ENCODE data around the gene APBA3. TPM values are rescaled to one million over a fixed set of nuclear protein-coding genes. Genes with fewer than 3 reads are reported as not detected.

Gene APBA3
- total RNA-seq, 1 experiment from 2014 or later = 21.4 TPM

DNA sequence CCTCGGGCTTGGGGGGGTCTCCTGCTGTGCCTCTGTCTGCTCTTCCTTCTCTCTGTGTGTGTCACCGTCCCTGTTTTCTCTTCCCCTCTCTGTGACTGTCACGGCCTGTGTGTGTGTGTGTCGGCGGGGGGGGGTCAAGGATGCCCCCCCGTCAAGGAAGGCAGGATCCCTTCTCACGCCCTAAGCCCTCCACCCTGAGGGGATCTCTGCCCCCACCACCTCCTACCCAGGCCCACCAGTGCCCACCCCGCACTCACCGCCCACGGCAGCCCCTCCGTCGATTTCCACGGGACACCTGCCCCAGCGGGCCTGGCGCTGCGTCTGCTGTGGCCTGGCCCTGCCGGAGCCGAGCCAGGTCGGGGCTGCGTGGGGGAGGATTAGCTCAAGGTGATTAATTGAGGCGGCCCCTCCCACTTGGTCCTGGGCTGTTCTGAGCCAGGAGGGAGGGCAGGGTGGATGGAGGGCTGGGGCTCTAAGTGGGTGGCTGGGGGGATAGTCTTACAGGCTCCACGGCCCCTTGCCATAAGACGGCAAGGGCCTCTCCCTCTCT, 10.5 kb upstream of the APBA3 start, which contains the start of gene RAX2:
Gene RAX2 (minus strand): TSS at position 323 of the 550 bp plus-strand sequence. CDS start 486 bp downstream, outside the sequence.
- POLR2A ChIA-PET (ENCODE audit: unreplicated experiment) = no interaction called here
- CTCF ChIA-PET = no interaction called here
- Histone ChIP-seq H3K4me2 (ENCODE audit: low read length) (no peak within 1 kb of the TSS), H3K27me3 (ENCODE audit: low read length) (no peaks in the 10 kb centered on the region), H3K79me2 (ENCODE audit: low read length) (no peaks in the 10 kb centered on the region), H2AFZ (ENCODE audit: low read length) (no peak within 1 kb of the TSS), H3F3A (ENCODE audit: low read length, unreplicated experiment) (no peaks in the 10 kb centered on the region), H3K9me2 (replicated peaks; ENCODE audit: low read length) (no peaks in the 10 kb centered on the region), H4K20me1 (ENCODE audit: low read length) (no peaks in the 10 kb centered on the region), H3K9me3 (ENCODE audit: low read length) (no peaks in the 10 kb centered on the region), H3K4me3 (ENCODE audit: low read length) (no peak within 1 kb of the TSS), H3K9ac (ENCODE audit: low read length) (no peak within 1 kb of the TSS), H3K36me3 (ENCODE audit: low read depth, low read length) (no peaks in the 10 kb centered on the region), H3K4me1 (ENCODE audit: insufficient read depth, low read length) (no peaks in the 10 kb centered on the region), H3K27ac (ENCODE audit: low read length) (no peak within 1 kb of the TSS)
- no peak for TF ChIP-seq EZH2 (IDR thresholded peaks at IDR 0.05; ENCODE audit: low read length, unreplicated experiment)
- TF ChIP-seq, protein P1, sequence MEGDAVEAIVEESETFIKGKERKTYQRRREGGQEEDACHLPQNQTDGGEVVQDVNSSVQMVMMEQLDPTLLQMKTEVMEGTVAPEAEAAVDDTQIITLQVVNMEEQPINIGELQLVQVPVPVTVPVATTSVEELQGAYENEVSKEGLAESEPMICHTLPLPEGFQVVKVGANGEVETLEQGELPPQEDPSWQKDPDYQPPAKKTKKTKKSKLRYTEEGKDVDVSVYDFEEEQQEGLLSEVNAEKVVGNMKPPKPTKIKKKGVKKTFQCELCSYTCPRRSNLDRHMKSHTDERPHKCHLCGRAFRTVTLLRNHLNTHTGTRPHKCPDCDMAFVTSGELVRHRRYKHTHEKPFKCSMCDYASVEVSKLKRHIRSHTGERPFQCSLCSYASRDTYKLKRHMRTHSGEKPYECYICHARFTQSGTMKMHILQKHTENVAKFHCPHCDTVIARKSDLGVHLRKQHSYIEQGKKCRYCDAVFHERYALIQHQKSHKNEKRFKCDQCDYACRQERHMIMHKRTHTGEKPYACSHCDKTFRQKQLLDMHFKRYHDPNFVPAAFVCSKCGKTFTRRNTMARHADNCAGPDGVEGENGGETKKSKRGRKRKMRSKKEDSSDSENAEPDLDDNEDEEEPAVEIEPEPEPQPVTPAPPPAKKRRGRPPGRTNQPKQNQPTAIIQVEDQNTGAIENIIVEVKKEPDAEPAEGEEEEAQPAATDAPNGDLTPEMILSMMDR (conservative IDR thresholded peaks at IDR 0.05; ENCODE audit: low read depth, low read length) = no peak
- no peak for TF ChIP-seq EZH2phosphoT487 (IDR thresholded peaks at IDR 0.05; ENCODE audit: borderline replicate concordance, low read length)
- DNase-seq (no peak), ATAC-seq (no peak)
- intact Hi-C loops (cut with micrococcal nuclease) = no loop called here
- BruUV-seq (replicated peaks) = no TSS peak

DNA sequence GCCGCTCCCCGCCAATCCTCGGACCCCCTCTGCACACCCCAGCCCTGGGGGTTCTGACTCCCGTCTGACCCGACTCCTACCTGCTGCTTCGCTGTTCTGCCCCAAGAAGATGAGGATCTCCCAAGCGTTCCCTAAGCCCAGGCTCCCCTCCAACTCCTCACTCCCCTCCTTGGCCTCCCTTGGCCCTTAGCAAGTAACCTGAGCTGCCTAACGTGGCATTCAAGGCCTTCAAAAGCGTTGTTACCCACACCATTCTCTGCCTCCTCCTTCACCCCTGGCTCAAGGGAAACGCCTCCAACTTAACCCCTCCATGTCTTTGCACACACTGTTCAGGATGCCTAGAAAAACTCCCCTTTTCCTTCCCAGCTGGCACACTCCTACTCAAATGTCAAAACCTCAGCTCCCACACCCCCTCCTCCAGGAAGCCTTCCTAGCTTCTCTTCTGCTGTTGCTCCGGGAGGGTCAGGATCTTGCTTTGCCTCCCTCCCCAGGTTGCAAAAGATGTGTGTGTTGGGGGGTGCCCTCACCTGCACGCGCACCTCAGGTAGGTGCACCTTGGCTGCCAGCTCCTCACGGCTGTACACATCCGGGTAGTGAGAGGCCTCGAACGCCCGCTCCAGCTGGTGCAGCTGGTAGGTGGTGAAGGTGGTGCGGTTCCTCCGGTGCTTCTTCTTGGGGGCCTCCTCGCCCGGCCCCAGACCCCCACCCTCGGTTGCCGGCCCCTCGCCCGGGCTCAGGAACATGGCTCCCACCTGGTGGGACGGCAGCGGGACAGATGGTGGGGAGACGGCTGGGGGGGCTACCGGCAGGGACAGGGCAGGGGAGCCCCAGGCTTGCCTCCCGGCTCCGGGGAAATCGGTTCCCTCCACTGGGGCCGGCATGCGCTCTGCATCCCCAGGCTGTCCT, 9.8 kb upstream of the APBA3 start:
- H3F3A ChIP-seq (ENCODE audit: low read length, unreplicated experiment) = no peaks in the 10 kb centered on the region
- no peaks in the 10 kb centered on the region for H3K36me3 ChIP-seq (ENCODE audit: low read depth, low read length)
- H2AFZ ChIP-seq (ENCODE audit: low read length) = no peak overlapping the region
- H3K9me3 ChIP-seq (ENCODE audit: low read length) = no peaks in the 10 kb centered on the region
- H3K9ac ChIP-seq (ENCODE audit: low read length) = no peak overlapping the region
- no peaks in the 10 kb centered on the region for H4K20me1 ChIP-seq (ENCODE audit: low read length)
- no peaks in the 10 kb centered on the region for H3K27me3 ChIP-seq (ENCODE audit: low read length)
- intact Hi-C loops (cut with micrococcal nuclease) = no loop called here
- no TSS peak for BruUV-seq (replicated peaks)
- ATAC-seq = no peak
- H3K4me1 ChIP-seq (ENCODE audit: insufficient read depth, low read length) = no peaks in the 10 kb centered on the region
- H3K4me3 ChIP-seq (ENCODE audit: low read length) = no peak overlapping the region
- TF ChIP-seq EZH2 (IDR thresholded peaks at IDR 0.05; ENCODE audit: low read length, unreplicated experiment) = no peak
- TF ChIP-seq EZH2phosphoT487 (IDR thresholded peaks at IDR 0.05; ENCODE audit: borderline replicate concordance, low read length) = no peak
- TF ChIP-seq, protein P1 (conservative IDR thresholded peaks at IDR 0.05; ENCODE audit: low read depth, low read length) = no peak
- no peaks in the 10 kb centered on the region for H3K79me2 ChIP-seq (ENCODE audit: low read length)
- no peak overlapping the region for H3K27ac ChIP-seq (ENCODE audit: low read length)
- ChIA-PET CTCF (no interaction called here), POLR2A (ENCODE audit: unreplicated experiment) (no interaction called here)
- H3K4me2 ChIP-seq (ENCODE audit: low read length) = no peak overlapping the region
- no peaks in the 10 kb centered on the region for H3K9me2 ChIP-seq (replicated peaks; ENCODE audit: low read length)
- DNase-seq = no peak
